SK-N-SH (cell line): ENCODE measurements around the gene TFCP2. TPM values are rescaled to one million over a fixed set of nuclear protein-coding genes. Genes with fewer than 3 reads are reported as not detected.

ENCODE experiments used
- CTCF ChIA-PET: fragments of 300-600, 350-600 bp; formaldehyde crosslinking; extraction: SDS; loops from one replicate; lab custom pipeline; 2021; lab: Yijun Ruan, JAX
- POLR2A ChIA-PET: fragments of 350-600 bp; sonication (Branson Sonifier 250); formaldehyde crosslinking; extraction: SDS; loops from one replicate; lab custom pipeline; 2020; ENCODE audit warnings: antibody characterized with exemption, inconsistent platforms; lab: Yijun Ruan, JAX
- DNase-seq: peaks from one replicate; pipeline ENCODE4 v3.0.0; 2012
- H2AFZ ChIP-seq: fragments of 200-600 bp; sonication (generic); 2 replicates; pipeline ENCODE4 v1.8.1; 2016; ENCODE audit warnings: antibody characterized with exemption, mild to moderate bottlenecking, low read depth
- H3F3A ChIP-seq: fragments of 200-600 bp; sonication (generic); replicated peaks from 2 replicates; pipeline ENCODE3; 2016; ENCODE audit warnings: antibody characterized with exemption, mild to moderate bottlenecking; ENCODE audit not compliant: insufficient read depth
- H3K27ac ChIP-seq, 2 experiments: fragments of 200-500 bp in 1 of 2; fragments of 200-600 bp in 1 of 2; sonication (Bioruptor generic) in 1 of 2; sonication (generic), shearing (Covaris generic) in 1 of 2; 2 replicates each; pipeline versions ENCODE4 v1.5.1 to v1.6.1; 2014 to 2016; ENCODE audit warnings: low read depth in 2 of 2, inconsistent platforms in 1 of 2, low read length in 1 of 2, mild to moderate bottlenecking in 1 of 2, mixed read lengths in 1 of 2
- H3K27me3 ChIP-seq: fragments of 200-600 bp; sonication (generic), shearing (Covaris generic); 2 replicates; pipeline ENCODE4 v1.6.1; 2016; ENCODE audit warnings: mixed run types; ENCODE audit not compliant: insufficient read depth
- H3K36me3 ChIP-seq, 2 experiments: fragments of 200-500 bp in 1 of 2; fragments of 200-600 bp in 1 of 2; sonication (Bioruptor generic) in 1 of 2; sonication (generic) in 1 of 2; replicated peaks in 1 of 2; 2 replicates each; pipeline versions ENCODE3 to v1.5.1; 2014 to 2016; ENCODE audit warnings: low read length in 1 of 2, mild to moderate bottlenecking in 1 of 2; ENCODE audit not compliant: insufficient read depth in 2 of 2, control insufficient read depth in 1 of 2
- H3K4me1 ChIP-seq, 2 experiments: fragments of 200-500 bp in 1 of 2; fragments of 200-600 bp in 1 of 2; sonication (Bioruptor generic) in 1 of 2; sonication (generic), shearing (Covaris generic) in 1 of 2; 2 replicates each; pipeline versions ENCODE4 v1.5.1 to v1.6.1; 2014 to 2016; ENCODE audit warnings: low read depth in 1 of 2, low read length in 1 of 2, mixed run types in 1 of 2; ENCODE audit not compliant: insufficient read depth in 2 of 2, control insufficient read depth in 1 of 2
- H3K4me2 ChIP-seq: fragments of 200-600 bp; sonication (generic), shearing (Covaris generic); 2 replicates; pipeline ENCODE4 v1.6.1; 2017; ENCODE audit warnings: mixed run types
- H3K4me3 ChIP-seq, 2 experiments: fragments of 200-500 bp in 1 of 2; fragments of 200-600 bp in 1 of 2; sonication (Bioruptor generic) in 1 of 2; sonication (generic), shearing (Covaris generic) in 1 of 2; 2 replicates each; pipeline versions ENCODE4 v1.5.1 to v1.8.1; 2014 to 2016; ENCODE audit warnings: low read depth in 2 of 2, inconsistent platforms in 1 of 2, low read length in 1 of 2, mild to moderate bottlenecking in 1 of 2, mixed read lengths in 1 of 2, moderate library complexity in 1 of 2
- H3K79me2 ChIP-seq: fragments of 200-600 bp; sonication (generic); 2 replicates; pipeline ENCODE4 v1.8.1; 2017; ENCODE audit warnings: mild to moderate bottlenecking; ENCODE audit not compliant: insufficient read depth
- H3K9ac ChIP-seq: fragments of 200-600 bp; sonication (generic); 2 replicates; pipeline ENCODE4 v1.6.1; 2017; ENCODE audit warnings: mixed run types
- H3K9me2 ChIP-seq: fragments of 200-600 bp; sonication (generic); 2 replicates; pipeline ENCODE4 v1.6.1; 2017; ENCODE audit warnings: mixed run types
- H3K9me3 ChIP-seq: fragments of 200-600 bp; sonication (generic); 2 replicates; pipeline ENCODE4 v1.6.1; 2017; ENCODE audit warnings: mixed run types, mild to moderate bottlenecking, moderate library complexity
- H4K20me1 ChIP-seq: fragments of 200-600 bp; sonication (generic); 2 replicates; pipeline ENCODE4 v1.6.1; 2017; ENCODE audit warnings: mild to moderate bottlenecking, mixed run types; ENCODE audit not compliant: insufficient read depth
- FOSL2 ChIP-seq: IDR thresholded peaks from 2 replicates; pipeline ENCODE4 v1.4.0; 2012; ENCODE audit warnings: low read depth, mild to moderate bottlenecking, moderate library complexity, borderline replicate concordance
- JUND ChIP-seq: IDR thresholded peaks from 2 replicates; pipeline ENCODE4 v1.4.0; 2012
- MEF2A ChIP-seq: IDR thresholded peaks from 2 replicates; pipeline ENCODE4 v1.4.0; 2012; ENCODE audit warnings: low read depth, borderline replicate concordance
- NFIC ChIP-seq: IDR thresholded peaks from 2 replicates; pipeline ENCODE4 v1.4.0; 2012; ENCODE audit warnings: borderline replicate concordance
- POLR2AphosphoS5 ChIP-seq: IDR thresholded peaks from 2 replicates; pipeline ENCODE4 v1.6.1; 2012; ENCODE audit warnings: low read depth, low read length
- RAD21 ChIP-seq: IDR thresholded peaks from 2 replicates; pipeline ENCODE4 v1.6.1; 2012; ENCODE audit warnings: mild to moderate bottlenecking, low read length
- TCF12 ChIP-seq: IDR thresholded peaks from 2 replicates; pipeline ENCODE4 v1.4.0; 2012
- YY1 ChIP-seq: IDR thresholded peaks from 2 replicates; pipeline ENCODE4 v1.4.0; 2012; ENCODE audit warnings: low read depth, mild to moderate bottlenecking
- WGBS: methylation state at CpG from one replicate; pipeline ENCODE4 v1.1.6; 2017; ENCODE audit warnings: low lambda C conversion rate; 5-methylcytosine and 5-hydroxymethylcytosine counted together
- polyA plus RNA-seq, 3 experiments: library from polyadenylated mRNA; depleted of rRNA; stranded (reverse); fragments of >200 nt; gene quantifications; 2 replicates each; pipeline ENCODE4 v1.2.3, GENCODE V29; 2012
- TF ChIP-seq, protein P1 (sequence below): fragments of 150-350 bp; IDR thresholded peaks from 2 replicates; pipeline ENCODE4 v1.6.1; 2016; ENCODE audit warnings: mild to moderate bottlenecking, low read depth, low read length
- TF ChIP-seq, protein P2 (sequence below): IDR thresholded peaks from 2 replicates; pipeline ENCODE4; 2012

The TFCP2 gene
- polyA plus RNA-seq, 1 of the 3 experiments (the other 2 are of a cell fraction), result 18.1 TPM

DNA sequence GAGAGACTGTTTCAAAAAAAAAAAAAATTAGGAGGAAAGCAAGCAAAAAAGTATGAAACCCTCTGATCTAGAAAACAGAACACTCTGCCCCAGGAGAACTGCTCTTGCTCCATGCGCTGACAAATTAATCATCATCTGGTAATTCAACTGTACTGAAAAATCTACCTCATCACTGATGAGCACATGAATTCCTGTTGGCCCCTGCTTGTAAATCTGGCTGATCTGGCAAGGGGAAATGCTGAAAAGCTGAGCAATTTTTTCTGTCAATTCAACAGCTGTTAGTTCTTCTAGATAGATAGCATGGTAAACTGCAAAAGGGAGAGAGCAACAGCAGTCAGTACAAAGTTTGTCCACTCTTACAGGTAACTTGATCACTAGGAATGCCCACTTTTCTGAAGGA, 74.3 kb downstream of the TFCP2 start:
- DNase-seq, result no peak
- no peak overlapping the region for H3K4me3 ChIP-seq
- H3K4me2 ChIP-seq, result no peak overlapping the region
- H3K4me1 ChIP-seq, result no peaks in the 10 kb centered on the region
- POLR2A ChIA-PET, result interaction anchor here (0.6 kb wide), 1 partner anchor 9 kb away, joined by 4 read pairs; no protein-coding TSS in a partner anchor
- CTCF ChIA-PET, result interaction anchor here (0.8 kb wide), 1 partner anchor 242 kb away, joined by 3 read pairs; no protein-coding TSS in a partner anchor
- H3K9me3 ChIP-seq, result no peaks in the 10 kb centered on the region
- H3K36me3 ChIP-seq, result peaks cover 50 to 67% of the 10 kb centered on the region in 2 experiments
- H2AFZ ChIP-seq, result no peak overlapping the region
- no peak for TF ChIP-seq MEF2A
- no peak for TF ChIP-seq POLR2AphosphoS5
- no peak for TF ChIP-seq TCF12
- TF ChIP-seq, protein P1, sequence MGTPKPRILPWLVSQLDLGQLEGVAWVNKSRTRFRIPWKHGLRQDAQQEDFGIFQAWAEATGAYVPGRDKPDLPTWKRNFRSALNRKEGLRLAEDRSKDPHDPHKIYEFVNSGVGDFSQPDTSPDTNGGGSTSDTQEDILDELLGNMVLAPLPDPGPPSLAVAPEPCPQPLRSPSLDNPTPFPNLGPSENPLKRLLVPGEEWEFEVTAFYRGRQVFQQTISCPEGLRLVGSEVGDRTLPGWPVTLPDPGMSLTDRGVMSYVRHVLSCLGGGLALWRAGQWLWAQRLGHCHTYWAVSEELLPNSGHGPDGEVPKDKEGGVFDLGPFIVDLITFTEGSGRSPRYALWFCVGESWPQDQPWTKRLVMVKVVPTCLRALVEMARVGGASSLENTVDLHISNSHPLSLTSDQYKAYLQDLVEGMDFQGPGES, result no peak
- no peak for TF ChIP-seq FOSL2
- TF ChIP-seq RAD21, result no peak
- no peaks in the 10 kb centered on the region for H3K9me2 ChIP-seq
- H3F3A ChIP-seq, result peaks cover 5% of the 10 kb centered on the region
- H3K27ac ChIP-seq, result no peak overlapping the region
- H4K20me1 ChIP-seq, result no peaks in the 10 kb centered on the region
- WGBS, result 100% methylated on average over 1 of the region's 1 CpG
- H3K9ac ChIP-seq, result no peak overlapping the region
- H3K27me3 ChIP-seq, result no peaks in the 10 kb centered on the region
- no peaks in the 10 kb centered on the region for H3K79me2 ChIP-seq

- TF ChIP-seq JUND (no peak), MEF2A (no peak)
- Histone ChIP-seq H3K4me1 (no peaks in the 10 kb centered on the region), H3K36me3 (peaks cover 21 to 32% of the 10 kb centered on the region in 2 experiments), H3K9me2 (no peaks in the 10 kb centered on the region), H3K9me3 (no peaks in the 10 kb centered on the region), H3F3A (peaks cover 5% of the 10 kb centered on the region), H3K4me3 (no peak overlapping the region), H3K4me2 (no peak overlapping the region), H3K79me2 (no peaks in the 10 kb centered on the region), H4K20me1 (no peaks in the 10 kb centered on the region), H2AFZ (no peak overlapping the region), H3K9ac (no peak overlapping the region), H3K27ac (no peak overlapping the region), H3K27me3 (no peaks in the 10 kb centered on the region)
- CTCF ChIA-PET, result interaction anchor here (1.7 kb wide), 1 partner anchor 10 kb away, joined by 5 read pairs; no protein-coding TSS in a partner anchor
- WGBS, result 97% methylated on average over 10 of the region's 10 CpGs
- no peak for DNase-seq
- POLR2A ChIA-PET, result no interaction called here
Observed at GRCh38 chr12:51090705-51091229, 82.2 kb downstream of the TFCP2 start.

- no peak overlapping the region for H2AFZ ChIP-seq
- H3K9ac ChIP-seq, result no peak overlapping the region
- H3K4me2 ChIP-seq, result no peak overlapping the region
- no peak overlapping the region for H3K27ac ChIP-seq
- POLR2A ChIA-PET, result no interaction called here
- no peaks in the 10 kb centered on the region for H4K20me1 ChIP-seq
- over 99% methylated on average over 3 of the region's 3 CpGs for WGBS
- no peaks in the 10 kb centered on the region for H3K4me1 ChIP-seq
- H3F3A ChIP-seq, result no peaks in the 10 kb centered on the region
- no peak for DNase-seq
- no peaks in the 10 kb centered on the region for H3K27me3 ChIP-seq
- no peak overlapping the region for H3K4me3 ChIP-seq
- no peaks in the 10 kb centered on the region for H3K9me2 ChIP-seq
- TF ChIP-seq FOSL2 (no peak), NFIC (no peak), YY1 (no peak), TCF12 (no peak)
- TF ChIP-seq, protein P2, sequence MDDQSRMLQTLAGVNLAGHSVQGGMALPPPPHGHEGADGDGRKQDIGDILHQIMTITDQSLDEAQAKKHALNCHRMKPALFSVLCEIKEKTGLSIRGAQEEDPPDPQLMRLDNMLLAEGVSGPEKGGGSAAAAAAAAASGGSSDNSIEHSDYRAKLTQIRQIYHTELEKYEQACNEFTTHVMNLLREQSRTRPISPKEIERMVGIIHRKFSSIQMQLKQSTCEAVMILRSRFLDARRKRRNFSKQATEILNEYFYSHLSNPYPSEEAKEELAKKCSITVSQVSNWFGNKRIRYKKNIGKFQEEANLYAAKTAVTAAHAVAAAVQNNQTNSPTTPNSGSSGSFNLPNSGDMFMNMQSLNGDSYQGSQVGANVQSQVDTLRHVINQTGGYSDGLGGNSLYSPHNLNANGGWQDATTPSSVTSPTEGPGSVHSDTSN, result no peak
- CTCF ChIA-PET, result no interaction called here
- no peaks in the 10 kb centered on the region for H3K9me3 ChIP-seq
- H3K36me3 ChIP-seq, result peaks cover 0 to 9% of the 10 kb centered on the region in 2 experiments
- peaks cover 3% of the 10 kb centered on the region for H3K79me2 ChIP-seq
Observed at GRCh38 chr12:51087818-51088217, 85.1 kb downstream of the TFCP2 start.
